H1 (cell line): ENCODE measurements around the gene AKAP12. TPM values are rescaled to one million over a fixed set of nuclear protein-coding genes. Genes with fewer than 3 reads are reported as not detected.

Experiments used
- CTCF ChIA-PET: fragments of 300-600 bp; sonication (Branson Sonifier 250); formaldehyde crosslinking; loops from one replicate; lab custom pipeline; 2021; ENCODE audit not compliant: partially characterized antibody; lab: Charles Lee
- POLR2A ChIA-PET: fragments of 300-600 bp; sonication (Branson Sonifier 250); formaldehyde crosslinking; loops from one replicate; lab custom pipeline; 2021; ENCODE audit warnings: inconsistent platforms; ENCODE audit not compliant: partially characterized antibody; lab: Charles Lee
- DNase-seq, 2 experiments: peaks; one replicate each; pipeline versions ENCODE4 v3.0.0 to v3.0.0-alpha.2; 2010 to 2022; ENCODE audit warnings: low spot score in 2 of 2, low read depth in 1 of 2, mixed read lengths in 1 of 2
- FAIRE-seq: peaks from 2 replicates; lab custom pipeline; 2011; peaks lifted over from hg19 to GRCh38; lab: Jason Lieb, UNC
- H2AFZ ChIP-seq: 2 replicates; pipeline ENCODE4 v1.8.1; 2012; ENCODE audit warnings: low read length, inconsistent platforms
- H2AK5ac ChIP-seq: 2 replicates; pipeline ENCODE4 v1.6.1; 2013; ENCODE audit warnings: low read depth, low read length
- H2BK120ac ChIP-seq: replicated peaks from 2 replicates; pipeline ENCODE3; 2013; ENCODE audit warnings: low read depth, low read length, inconsistent platforms
- H2BK12ac ChIP-seq: 2 replicates; pipeline ENCODE4 v1.6.1; 2013; ENCODE audit warnings: low read depth, low read length
- H2BK15ac ChIP-seq: 2 replicates; pipeline ENCODE4 v1.6.1; 2013; ENCODE audit warnings: low read length
- H2BK20ac ChIP-seq: 2 replicates; pipeline ENCODE4 v1.6.1; 2013; ENCODE audit warnings: low read length
- H2BK5ac ChIP-seq: 2 replicates; pipeline ENCODE4 v1.6.1; 2013; ENCODE audit warnings: low read depth, low read length
- H3K14ac ChIP-seq: 2 replicates; pipeline ENCODE4 v1.6.1; 2013; ENCODE audit warnings: inconsistent platforms; ENCODE audit not compliant: insufficient read length
- H3K18ac ChIP-seq: 2 replicates; pipeline ENCODE4 v1.6.1; 2013; ENCODE audit warnings: low read length; ENCODE audit errors: extremely low read depth
- H3K23ac ChIP-seq: 2 replicates; pipeline ENCODE4 v1.6.1; 2013; ENCODE audit warnings: inconsistent platforms; ENCODE audit not compliant: insufficient read length
- H3K23me2 ChIP-seq: 2 replicates; pipeline ENCODE4 v1.6.1; 2013; ENCODE audit warnings: low read depth, low read length
- H3K27ac ChIP-seq: 2 replicates; pipeline ENCODE4 v1.6.1; 2011; ENCODE audit warnings: low read depth, low read length, inconsistent platforms
- H3K27me3 ChIP-seq, 4 experiments: replicated peaks in 1 of 4; 1 replicate in 1 of 4; 2 replicates in 3 of 4; pipeline versions ENCODE4 v1.6.1 to v1.8.1; 2011 to 2013; ENCODE audit warnings: low read length in 3 of 4, mild to moderate bottlenecking in 3 of 4, inconsistent platforms in 2 of 4, mixed read lengths in 2 of 4, moderate library complexity in 1 of 4; ENCODE audit not compliant: control insufficient read depth in 3 of 4, insufficient read depth in 3 of 4; ENCODE audit errors: extremely low read depth in 1 of 4
- H3K36me3 ChIP-seq, 4 experiments: 2 replicates each; pipeline versions ENCODE4 v1.6.1 to v1.8.1; 2011 to 2013; ENCODE audit warnings: mild to moderate bottlenecking in 4 of 4, low read length in 3 of 4, moderate library complexity in 2 of 4, control low read depth in 1 of 4, inconsistent platforms in 1 of 4; ENCODE audit not compliant: insufficient read depth in 4 of 4, control insufficient read depth in 2 of 4
- H3K4ac ChIP-seq: replicated peaks from 2 replicates; pipeline ENCODE3; 2013; ENCODE audit warnings: low read length, low read depth, mixed read lengths, inconsistent platforms; ENCODE audit not compliant: insufficient read length
- H3K4me1 ChIP-seq, 4 experiments: replicated peaks in 1 of 4; 1 replicate in 1 of 4; 2 replicates in 3 of 4; pipeline versions ENCODE4 v1.6.1 to v1.8.1; 2011 to 2013; ENCODE audit warnings: low read length in 3 of 4, inconsistent platforms in 2 of 4, mixed read lengths in 1 of 4; ENCODE audit not compliant: insufficient read depth in 4 of 4, control insufficient read depth in 3 of 4
- H3K4me2 ChIP-seq, 2 experiments: 2 replicates each; pipeline versions ENCODE4 v1.6.1 to v1.8.1; 2011 to 2013; ENCODE audit warnings: low read depth in 2 of 2, low read length in 2 of 2, control low read depth in 1 of 2, inconsistent platforms in 1 of 2, mild to moderate bottlenecking in 1 of 2; ENCODE audit not compliant: insufficient read depth in 1 of 2
- H3K4me3 ChIP-seq, 4 experiments: fragments of 200-600, 300-600 bp in 1 of 4; sonication (generic), shearing (Covaris generic), sonication (Bioruptor Twin) in 1 of 4; 2 replicates each; pipeline versions ENCODE4 v1.5.1 to v1.8.1; 2011 to 2016; ENCODE audit warnings: low read length in 4 of 4, low read depth in 3 of 4, control low read depth in 2 of 4, inconsistent platforms in 2 of 4, mild to moderate bottlenecking in 2 of 4, mixed read lengths in 1 of 4, moderate library complexity in 1 of 4; ENCODE audit not compliant: insufficient read depth in 2 of 4; ENCODE audit errors: extremely low read depth in 1 of 4
- H3K56ac ChIP-seq: replicated peaks from 2 replicates; pipeline ENCODE3; 2013; ENCODE audit warnings: low read depth, mild to moderate bottlenecking, mixed read lengths, low read length, inconsistent platforms; ENCODE audit not compliant: insufficient read length
- H3K79me1 ChIP-seq: 2 replicates; pipeline ENCODE4 v1.6.1; 2013; ENCODE audit warnings: low read depth, low read length, control low read depth
- H3K79me2 ChIP-seq, 2 experiments: 2 replicates each; pipeline versions ENCODE4 v1.6.1 to v1.8.1; 2012 to 2013; ENCODE audit warnings: low read length in 2 of 2, mild to moderate bottlenecking in 2 of 2, inconsistent platforms in 1 of 2; ENCODE audit not compliant: insufficient read depth in 2 of 2, control insufficient read depth in 1 of 2
- H3K9ac ChIP-seq, 4 experiments: replicated peaks in 1 of 4; 1 replicate in 1 of 4; 2 replicates in 3 of 4; pipeline versions ENCODE4 v1.6.1 to v1.8.1; 2011 to 2013; ENCODE audit warnings: low read depth in 3 of 4, low read length in 3 of 4, control low read depth in 2 of 4, mild to moderate bottlenecking in 2 of 4, moderate library complexity in 2 of 4, inconsistent platforms in 1 of 4; ENCODE audit errors: extremely low read depth in 1 of 4
- H3K9me3 ChIP-seq, 2 experiments: 2 replicates each; pipeline versions ENCODE4 v1.6.1 to v1.8.1; 2012 to 2013; ENCODE audit warnings: mild to moderate bottlenecking in 2 of 2, moderate library complexity in 2 of 2, control low read depth in 1 of 2, inconsistent platforms in 1 of 2, low read depth in 1 of 2, low read length in 1 of 2, mixed read lengths in 1 of 2; ENCODE audit not compliant: insufficient read depth in 2 of 2
- H4K20me1 ChIP-seq, 2 experiments: replicated peaks in 1 of 2; 2 replicates each; pipeline versions ENCODE3 to v1.8.1; 2011 to 2013; ENCODE audit warnings: inconsistent platforms in 2 of 2, low read length in 2 of 2, mild to moderate bottlenecking in 1 of 2; ENCODE audit not compliant: insufficient read depth in 2 of 2, control insufficient read depth in 1 of 2
- H4K5ac ChIP-seq: 2 replicates; pipeline ENCODE4 v1.6.1; 2013; ENCODE audit warnings: low read length, low read depth, mixed read lengths, inconsistent platforms; ENCODE audit not compliant: insufficient read length
- H4K8ac ChIP-seq: 2 replicates; pipeline ENCODE4 v1.8.0; 2013; ENCODE audit warnings: mild to moderate bottlenecking, moderate library complexity, low read length, inconsistent platforms; ENCODE audit not compliant: insufficient read depth; ENCODE audit errors: extremely low read depth
- H4K91ac ChIP-seq: replicated peaks from 2 replicates; pipeline ENCODE3; 2013; ENCODE audit warnings: low read length, mixed read lengths, inconsistent platforms; ENCODE audit not compliant: insufficient read length
- ASH2L ChIP-seq: fragments of 200-600, 300-600 bp; sonication (generic); IDR thresholded peaks from one replicate; pipeline ENCODE4 v1.7.1; 2017; ENCODE audit warnings: low read length
- EP300 ChIP-seq, 2 experiments: IDR thresholded peaks; 1 replicate in 1 of 2; 2 replicates in 1 of 2; pipeline ENCODE4 v1.6.1; 2011 to 2012; ENCODE audit warnings: low read depth in 2 of 2, low read length in 2 of 2, mild to moderate bottlenecking in 2 of 2, borderline replicate concordance in 1 of 2, inconsistent platforms in 1 of 2, moderate library complexity in 1 of 2
- EZH2 ChIP-seq: fragments of 200-600 bp; sonication (generic); IDR thresholded peaks from 2 replicates; pipeline ENCODE4 v1.7.1; 2012; ENCODE audit warnings: low read depth, mild to moderate bottlenecking, moderate library complexity, low read length, inconsistent platforms; ENCODE audit not compliant: severe bottlenecking
- GTF2F1 ChIP-seq: IDR thresholded peaks from 2 replicates; pipeline ENCODE4 v1.6.1; 2012; ENCODE audit warnings: low read depth, low read length, improper control_type of control experiment, borderline replicate concordance
- JUN ChIP-seq: IDR thresholded peaks from 2 replicates; pipeline ENCODE4 v1.6.1; 2011; ENCODE audit warnings: low read depth, mild to moderate bottlenecking, improper control_type of control experiment, low read length
- KDM4A ChIP-seq: IDR thresholded peaks from one replicate; pipeline ENCODE4 v1.7.1; 2012; ENCODE audit warnings: low read depth, mild to moderate bottlenecking, moderate library complexity, low read length, inconsistent platforms; ENCODE audit not compliant: severe bottlenecking
- RAD21 ChIP-seq, 2 experiments: IDR thresholded peaks in 1 of 2; conservative IDR thresholded peaks in 1 of 2; 2 replicates each; pipeline ENCODE4 v1.6.1; 2011; ENCODE audit warnings: low read depth in 2 of 2, low read length in 2 of 2, improper control_type of control experiment in 1 of 2, inconsistent platforms in 1 of 2, mild to moderate bottlenecking in 1 of 2, moderate library complexity in 1 of 2
- WGBS, 2 experiments: shearing (Covaris generic) in 1 of 2; methylation state at CpG; one replicate each; pipeline versions ENCODE4 v1.1.6 to v1.1.7; 2013 to 2015; ENCODE audit warnings: low lambda C conversion rate in 2 of 2, mixed read lengths in 2 of 2, inconsistent platforms in 1 of 2, low coverage in 1 of 2, missing lambda C conversion rate in 1 of 2; ENCODE audit not compliant: insufficient replicate concordance in 2 of 2, insufficient coverage in 1 of 2, insufficient read length in 1 of 2; ENCODE audit errors: extremely low coverage in 1 of 2, missing lambda C conversion rate in 1 of 2; 5-methylcytosine and 5-hydroxymethylcytosine counted together
- polyA plus RNA-seq, 7 experiments: library from polyadenylated mRNA; depleted of rRNA in 3 of 7; stranded (reverse) in 5 of 7; unstranded in 2 of 7; fragments of >200 nt in 5 of 7; fragments of 200-250 nt in 2 of 7; gene quantifications; 1 replicate in 5 of 7; 2 replicates in 1 of 7; 4 replicates in 1 of 7; pipeline versions ENCODE4 v1.2.1 to v1.2.3, GENCODE V29; 2011 to 2013; ENCODE audit warnings: missing spikeins in 2 of 7, mixed read lengths in 2 of 7
- total RNA-seq: library from RNA; stranded (reverse); fragmentation: NEBNext Ultra II Directional; extraction: Animal tissue kit (Norgen Biotek cat#: 25700); gene quantifications from 2 replicates; pipeline ENCODE4 v1.2.1, GENCODE V29; 2021
- TF ChIP-seq, protein P1 (sequence below): IDR thresholded peaks from 2 replicates; pipeline ENCODE4 v1.6.1; 2011; ENCODE audit warnings: low read length, improper control_type of control experiment

The AKAP12 gene
- total and polyA plus RNA-seq, 2 of the 8 experiments (the other 6 are each of a cell fraction or from before 2014, with no cell fraction given) = 14.6 to 79.2 TPM

DNA sequence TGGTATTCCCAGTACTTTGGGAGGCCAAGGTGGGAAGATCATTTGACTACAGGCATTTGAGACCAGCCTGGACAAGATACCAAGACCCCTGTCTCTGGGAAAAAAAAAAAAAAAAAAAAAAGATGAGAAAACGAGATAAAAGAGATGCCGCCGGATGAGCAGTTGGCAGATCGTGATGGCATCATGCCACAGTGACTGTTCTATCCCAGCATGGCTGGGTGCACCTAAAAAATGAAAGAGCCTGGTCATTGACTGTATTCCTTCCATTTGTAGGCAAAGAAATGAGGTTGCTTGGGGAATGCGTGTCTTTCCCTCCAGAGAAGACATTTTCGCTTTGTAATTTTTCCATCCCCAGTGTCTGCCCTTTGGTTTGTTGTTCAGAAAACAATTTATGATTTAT lies 12.9 kb downstream of the AKAP12 start:
- no peak overlapping the region for H4K91ac ChIP-seq
- CTCF ChIA-PET = no interaction called here
- no peak overlapping the region for H2BK120ac ChIP-seq
- H2BK20ac ChIP-seq = no peak overlapping the region
- H2BK15ac ChIP-seq = no peak overlapping the region
- H3K4me1 ChIP-seq = peaks cover 0 to 4% (median 2%) of the 10 kb centered on the region in 4 experiments; a peak in 4 of 7 replicates
- H2BK12ac ChIP-seq = no peak overlapping the region
- no peak overlapping the region for H3K9ac ChIP-seq
- H3K14ac ChIP-seq = no peak overlapping the region
- peaks cover 0 to 3% of the 10 kb centered on the region in 2 experiments for H4K20me1 ChIP-seq
- no peak overlapping the region for H3K4ac ChIP-seq
- no peaks in the 10 kb centered on the region for H3K36me3 ChIP-seq
- peaks cover 0 to 36% of the 10 kb centered on the region in 2 experiments; a peak in 3 of 4 replicates for H3K79me2 ChIP-seq
- H2AK5ac ChIP-seq = no peak overlapping the region
- H3K27me3 ChIP-seq = no peaks in the 10 kb centered on the region
- H3K4me2 ChIP-seq = no peak overlapping the region
- no peak for TF ChIP-seq EP300 (IDR thresholded peaks at IDR 0.05; ENCODE audit: borderline replicate concordance in 1 of 2, low read depth in 2 of 2, low read length in 2 of 2)
- TF ChIP-seq RAD21 (IDR thresholded peaks at IDR 0.05 in 1 of 2, conservative IDR thresholded peaks at IDR 0.05 in 1 of 2; ENCODE audit: low read depth in 2 of 2, low read length in 2 of 2) = no peak
- no peak for TF ChIP-seq GTF2F1
- TF ChIP-seq, protein P1, sequence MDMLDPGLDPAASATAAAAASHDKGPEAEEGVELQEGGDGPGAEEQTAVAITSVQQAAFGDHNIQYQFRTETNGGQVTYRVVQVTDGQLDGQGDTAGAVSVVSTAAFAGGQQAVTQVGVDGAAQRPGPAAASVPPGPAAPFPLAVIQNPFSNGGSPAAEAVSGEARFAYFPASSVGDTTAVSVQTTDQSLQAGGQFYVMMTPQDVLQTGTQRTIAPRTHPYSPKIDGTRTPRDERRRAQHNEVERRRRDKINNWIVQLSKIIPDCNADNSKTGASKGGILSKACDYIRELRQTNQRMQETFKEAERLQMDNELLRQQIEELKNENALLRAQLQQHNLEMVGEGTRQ = no peak
- no peak for TF ChIP-seq EZH2
- no peak for TF ChIP-seq ASH2L
- TF ChIP-seq JUN = no peak
- TF ChIP-seq KDM4A = no peak
- TF ChIP-seq, all 59 proteins: peak for 0
- 97% methylated on average over 5 of the region's 6 CpGs; no CpG with 5 or more reads in 1 of the 2 experiments for WGBS, 2 experiments
- H3K4me3 ChIP-seq = no peak overlapping the region
- peaks cover 2% of the 10 kb centered on the region; the same call in 1 of the 2 replicates for H3K79me1 ChIP-seq
- H3K23ac ChIP-seq = no peak overlapping the region
- H4K8ac ChIP-seq = no peak overlapping the region
- no peak overlapping the region for H3K27ac ChIP-seq
- no peak overlapping the region for H2AFZ ChIP-seq
- FAIRE-seq (no peak), DNase-seq (no peak)
- POLR2A ChIA-PET = interaction anchor here (0.9 kb wide), 1 partner anchor 12 kb away, joined by 3 read pairs; no protein-coding TSS in a partner anchor
- no peak overlapping the region for H3K18ac ChIP-seq
- H4K5ac ChIP-seq = no peak overlapping the region
- no peaks in the 10 kb centered on the region for H3K9me3 ChIP-seq
- no peaks in the 10 kb centered on the region for H3K23me2 ChIP-seq
- no peak overlapping the region for H2BK5ac ChIP-seq
- no peak overlapping the region for H3K56ac ChIP-seq
